ENCODE measurements around the gene SH3GLB1. TPM values are rescaled to one million over a fixed set of nuclear protein-coding genes. Genes with fewer than 3 reads are reported as not detected.

Gene SH3GLB1
- total and polyA plus RNA-seq, 10 of the 15 experiments (the other 5 are each of a cell fraction or from before 2014, with no cell fraction given): 18.0 to 59.0 (median 36.5) TPM

DNA sequence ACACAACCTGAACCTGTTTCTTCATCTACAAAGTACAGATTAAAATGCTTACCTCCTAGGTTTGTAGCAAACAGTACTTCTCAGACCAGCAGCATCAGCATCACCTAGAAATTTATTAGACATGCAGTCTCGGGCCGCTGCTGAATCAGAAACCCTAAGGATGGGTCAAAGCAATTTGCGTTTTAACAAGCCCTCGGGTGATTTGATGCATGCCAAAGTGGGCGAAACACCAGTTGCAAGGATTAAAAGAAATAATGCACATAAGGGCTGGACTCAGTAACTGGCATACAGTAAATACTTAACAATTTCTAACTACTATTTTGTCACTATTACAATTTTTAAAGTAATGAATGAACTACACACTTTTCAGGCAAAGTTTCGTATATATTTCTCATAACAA, 47.5 kb downstream of the SH3GLB1 start:
- intact Hi-C loops (cut with micrococcal nuclease; ENCODE audit: unreplicated experiment): no loop called here
- no peak for DNase-seq (ENCODE audit: low read depth, low spot score)
- WGBS (ENCODE audit: insufficient coverage, insufficient replicate concordance, low lambda C conversion rate, missing lambda C conversion rate): 78% methylated on average over 6 of the region's 6 CpGs
- Histone ChIP-seq H3K9ac (ENCODE audit: control insufficient read depth, insufficient read depth, low read length) (no peak overlapping the region), H3K4me2 (ENCODE audit: control insufficient read depth, insufficient read depth) (no peak overlapping the region), H3K36me3 (ENCODE audit: control insufficient read depth in 2 of 2, insufficient read depth in 2 of 2, low read length in 1 of 2) (no peaks in the 10 kb centered on the region), H3K79me2 (ENCODE audit: control insufficient read depth, insufficient read depth, low read length) (no peaks in the 10 kb centered on the region), H3K27me3 (replicated peaks in 1 of 2; ENCODE audit: control insufficient read depth in 2 of 2, insufficient read depth in 2 of 2, low read length in 1 of 2) (0 out of 4 replicates have a peak, but pooled peaks cover 0 to 2% of the 10 kb centered on the region in 2 experiments), H3K9me3 (replicated peaks; ENCODE audit: control insufficient read depth, insufficient read depth, low read length) (no peaks in the 10 kb centered on the region; the same call in 2 of the 3 replicates), H3K4me3 (no peak overlapping the region), H2AFZ (ENCODE audit: control insufficient read depth, low read depth, low read length) (no peak overlapping the region), H4K20me1 (ENCODE audit: control insufficient read depth, insufficient read depth) (no peaks in the 10 kb centered on the region), H3K4me1 (ENCODE audit: control insufficient read depth, insufficient read depth, low read length) (no peaks in the 10 kb centered on the region; the same call in 1 of the 2 replicates), H3K27ac (ENCODE audit: control insufficient read depth, insufficient read depth) (no peak overlapping the region)
- no TSS peak for BruUV-seq (replicated peaks)
- CTCF ChIA-PET: interaction anchor here (1.0 to 2.1 kb wide), 5 partner anchors 8 to 372 kb away, joined by 3 to 7 read pairs (median 4); partner anchors contain the start of gene SH3GLB1
- no peak for ATAC-seq
- SMC1A ChIA-PET (ENCODE audit: uncharacterized antibody, unreplicated experiment): interaction anchor here (1.0 to 2.6 kb wide), 3 partner anchors 12 to 46 kb away, joined by 3 to 8 read pairs (median 4); no protein-coding TSS in a partner anchor
- in situ Hi-C loops (cut with MboI): no loop called here
- FAIRE-seq: no peak
- TF ChIP-seq SUPT20H (IDR thresholded peaks at IDR 0.05; ENCODE audit: borderline replicate concordance, control insufficient read depth, low read depth, low read length): no peak
- no peak for TF ChIP-seq POU2F2 (IDR thresholded peaks at IDR 0.05; ENCODE audit: borderline replicate concordance, low read depth, low read length)
- TF ChIP-seq TARDBP (IDR thresholded peaks at IDR 0.05; ENCODE audit: borderline replicate concordance): no peak
- no peak for TF ChIP-seq NFYA (IDR thresholded peaks at IDR 0.05; ENCODE audit: borderline replicate concordance, low read depth, low read length)
- no peak for TF ChIP-seq SP1 (IDR thresholded peaks at IDR 0.05; ENCODE audit: low read depth, low read length)
- TF ChIP-seq SUZ12 (IDR thresholded peaks at IDR 0.05; ENCODE audit: unreplicated experiment): no peak
- no peak for TF ChIP-seq EZH2 (IDR thresholded peaks at IDR 0.05; ENCODE audit: borderline replicate concordance, control insufficient read depth, low read depth, low read length)
- POLR2A ChIA-PET: no interaction called here
- RAD21 ChIA-PET (ENCODE audit: unreplicated experiment): no interaction called here

DNA sequence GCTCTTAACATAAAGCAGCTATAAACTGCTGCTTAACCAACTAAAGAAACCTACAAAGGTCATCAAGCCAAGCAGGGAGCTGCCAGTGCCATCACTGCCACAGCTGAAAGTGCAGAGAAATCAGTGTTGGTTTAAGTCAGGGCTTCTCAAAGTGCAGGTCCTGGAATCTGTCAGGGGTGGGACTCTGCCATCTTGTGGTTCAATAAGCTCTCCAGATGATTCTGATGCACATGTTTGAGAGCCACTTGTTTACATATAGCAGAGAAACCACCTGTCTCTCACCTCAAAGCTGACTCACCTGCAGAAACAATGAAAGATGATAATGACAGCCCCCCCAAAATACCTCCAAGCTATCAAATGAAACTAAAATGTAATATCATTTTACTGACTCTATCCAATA, 49.3 kb downstream of the SH3GLB1 start:
- BruUV-seq (replicated peaks): no TSS peak
- Histone ChIP-seq H3K4me3 (no peak overlapping the region), H3K9me3 (replicated peaks; ENCODE audit: control insufficient read depth, insufficient read depth, low read length) (no peaks in the 10 kb centered on the region; the same call in 2 of the 3 replicates), H3K79me2 (ENCODE audit: control insufficient read depth, insufficient read depth, low read length) (no peaks in the 10 kb centered on the region), H3K27me3 (replicated peaks in 1 of 2; ENCODE audit: control insufficient read depth in 2 of 2, insufficient read depth in 2 of 2, low read length in 1 of 2) (0 out of 4 replicates have a peak, but pooled peaks cover 0 to 2% of the 10 kb centered on the region in 2 experiments), H3K27ac (ENCODE audit: control insufficient read depth, insufficient read depth) (no peak overlapping the region), H3K36me3 (ENCODE audit: control insufficient read depth in 2 of 2, insufficient read depth in 2 of 2, low read length in 1 of 2) (no peaks in the 10 kb centered on the region), H2AFZ (ENCODE audit: control insufficient read depth, low read depth, low read length) (no peak overlapping the region), H3K4me1 (ENCODE audit: control insufficient read depth, insufficient read depth, low read length) (no peaks in the 10 kb centered on the region; the same call in 1 of the 2 replicates), H3K4me2 (ENCODE audit: control insufficient read depth, insufficient read depth) (no peak overlapping the region), H3K9ac (ENCODE audit: control insufficient read depth, insufficient read depth, low read length) (no peak overlapping the region), H4K20me1 (ENCODE audit: control insufficient read depth, insufficient read depth) (no peaks in the 10 kb centered on the region)
- in situ Hi-C loops (cut with MboI): no loop called here
- POLR2A ChIA-PET: interaction anchor here (0.9 kb wide), 1 partner anchor 10 kb away, joined by 3 read pairs; no protein-coding TSS in a partner anchor
- FAIRE-seq (no peak), ATAC-seq (peak; percentile 23; the same call in 2 of the 3 replicates), DNase-seq (ENCODE audit: low read depth, low spot score) (no peak)
- SMC1A ChIA-PET (ENCODE audit: uncharacterized antibody, unreplicated experiment): interaction anchor here (0.9 to 2.7 kb wide), 7 partner anchors 10 to 330 kb away, joined by 3 to 15 read pairs (median 3); no protein-coding TSS in a partner anchor
- no peak for TF ChIP-seq CHD2 (IDR thresholded peaks at IDR 0.05; ENCODE audit: borderline replicate concordance, low read depth, low read length)
- TF ChIP-seq, protein P1, sequence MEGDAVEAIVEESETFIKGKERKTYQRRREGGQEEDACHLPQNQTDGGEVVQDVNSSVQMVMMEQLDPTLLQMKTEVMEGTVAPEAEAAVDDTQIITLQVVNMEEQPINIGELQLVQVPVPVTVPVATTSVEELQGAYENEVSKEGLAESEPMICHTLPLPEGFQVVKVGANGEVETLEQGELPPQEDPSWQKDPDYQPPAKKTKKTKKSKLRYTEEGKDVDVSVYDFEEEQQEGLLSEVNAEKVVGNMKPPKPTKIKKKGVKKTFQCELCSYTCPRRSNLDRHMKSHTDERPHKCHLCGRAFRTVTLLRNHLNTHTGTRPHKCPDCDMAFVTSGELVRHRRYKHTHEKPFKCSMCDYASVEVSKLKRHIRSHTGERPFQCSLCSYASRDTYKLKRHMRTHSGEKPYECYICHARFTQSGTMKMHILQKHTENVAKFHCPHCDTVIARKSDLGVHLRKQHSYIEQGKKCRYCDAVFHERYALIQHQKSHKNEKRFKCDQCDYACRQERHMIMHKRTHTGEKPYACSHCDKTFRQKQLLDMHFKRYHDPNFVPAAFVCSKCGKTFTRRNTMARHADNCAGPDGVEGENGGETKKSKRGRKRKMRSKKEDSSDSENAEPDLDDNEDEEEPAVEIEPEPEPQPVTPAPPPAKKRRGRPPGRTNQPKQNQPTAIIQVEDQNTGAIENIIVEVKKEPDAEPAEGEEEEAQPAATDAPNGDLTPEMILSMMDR (IDR thresholded peaks at IDR 0.05 in 2 of 3, conservative IDR thresholded peaks at IDR 0.05 in 1 of 3; ENCODE audit: control insufficient read depth in 2 of 3, extremely low read depth in 1 of 3, insufficient read depth in 1 of 3, low read depth in 3 of 3, low read length in 3 of 3): peak in 2 of 3 experiments; percentile 20 to 23; a peak in 2 of 6 replicates
- TF ChIP-seq CHD4 (IDR thresholded peaks at IDR 0.05): no peak
- peak; percentile 10; the same call in 1 of the 2 replicates for TF ChIP-seq SMC3 (IDR thresholded peaks at IDR 0.05; ENCODE audit: borderline replicate concordance, low read length)
- TF ChIP-seq POLR2A (IDR thresholded peaks at IDR 0.05; ENCODE audit: low read depth, low read length): no peak
- CTCF ChIA-PET: interaction anchor here (0.6 to 2.1 kb wide), 15 partner anchors 10 to 364 kb away, joined by 3 to 8 read pairs (median 3); no protein-coding TSS in a partner anchor
- RAD21 ChIA-PET (ENCODE audit: unreplicated experiment): interaction anchor here (1.4 kb wide), 1 partner anchor 49 kb away, joined by 3 read pairs; no protein-coding TSS in a partner anchor
- intact Hi-C loops (cut with micrococcal nuclease; ENCODE audit: unreplicated experiment): no loop called here
